Stimulated activated CD8-positive, alpha-beta memory T cell treated with anti-CD3 and anti-CD28 coated beads, Interleukin-15, amount 100 ng/mL, for 48 hours (primary cell): ENCODE results near the gene SSBP1.
"Not testable (repeated sequence)": the region's sequence is repeated elsewhere in the genome, so short reads cannot be mapped to it uniquely, and the experiment has no call there.

Experiments used
- DNase-seq, 2 donors: peaks; one replicate each; pipeline ENCODE4 v3.0.0-alpha.2; 2020; ENCODE audit warnings: low read depth in 2 of 2

SSBP1 gene

DNA sequence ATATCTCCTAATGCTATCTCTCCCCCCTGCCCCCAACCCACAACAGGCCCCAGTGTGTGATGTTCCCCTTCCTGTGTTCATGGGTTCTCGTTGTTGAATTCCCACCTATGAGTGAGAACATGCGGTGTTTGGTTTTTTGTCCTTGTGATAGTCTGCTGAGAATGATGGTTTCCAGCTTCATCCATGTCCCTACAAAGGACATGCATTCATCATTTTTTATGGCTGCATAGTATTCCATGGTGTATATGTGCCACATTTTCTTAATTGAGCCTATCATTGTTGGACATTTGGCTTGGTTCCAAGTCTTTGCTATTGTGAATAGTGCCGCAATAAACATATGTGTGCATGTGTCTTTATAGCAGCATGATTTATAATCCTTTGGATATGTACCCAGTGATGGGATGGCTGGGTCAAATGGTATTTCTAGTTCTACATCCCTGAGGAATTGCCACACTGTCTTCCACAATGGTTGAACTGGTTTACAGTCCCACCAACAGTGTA is 32.0 kb downstream of the SSBP1 start:
- DNase-seq = not testable (repeated sequence)

GRCh38 chr7:141776374-141776773 is 38.2 kb downstream of the SSBP1 start, which contains the start of gene TAS2R4:
TSS of gene TAS2R4 (plus strand) at chr7:141776674. CDS start at chr7:141778489, 1,815 bp downstream.
- no peak for DNase-seq

DNA sequence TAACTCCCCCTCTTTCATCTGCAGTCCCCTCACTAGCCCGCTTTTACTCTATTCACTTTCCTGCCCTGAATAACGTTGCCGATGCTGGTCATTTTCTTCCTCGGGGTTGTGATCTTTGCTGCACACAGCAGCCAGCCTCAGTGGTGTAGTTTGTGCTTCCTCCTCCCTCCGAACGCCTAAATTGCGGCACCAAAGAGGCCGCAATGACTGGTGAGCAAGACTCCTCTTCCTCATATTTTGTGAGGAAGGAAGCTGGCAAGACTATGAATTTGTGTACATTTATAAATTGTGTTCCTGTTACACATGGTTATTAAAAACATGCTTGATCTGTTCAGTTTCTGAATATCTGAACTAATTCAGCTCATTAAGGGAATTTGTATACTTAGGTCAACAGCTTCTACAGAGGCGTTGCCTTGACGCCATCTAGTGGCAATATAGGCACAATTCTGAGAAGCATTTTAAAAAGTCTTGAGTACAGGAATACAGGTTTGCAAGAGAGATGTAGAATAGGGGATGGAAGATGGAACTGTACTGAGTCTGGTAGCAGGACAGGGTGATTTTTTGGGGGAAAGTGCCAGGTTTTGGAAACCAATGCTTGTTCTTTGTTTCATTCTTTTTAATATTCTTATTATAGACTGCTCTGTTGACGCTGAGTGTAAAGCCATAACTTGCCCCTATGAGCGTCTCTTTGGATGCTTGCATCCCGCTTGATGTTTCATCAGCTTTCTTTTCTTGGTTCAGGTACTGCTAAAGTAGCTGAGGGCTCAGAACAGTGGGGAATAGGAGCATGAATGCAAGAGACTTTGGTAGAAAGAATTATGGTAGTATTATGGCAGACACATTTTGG is 47.8 kb downstream of the SSBP1 start:
- DNase-seq = peak in 1 of 2 donors; percentile 2

- no peak for DNase-seq
Measured at GRCh38 chr7:141788296-141788695, 50.1 kb downstream of the SSBP1 start.

- DNase-seq = no peak
Measured at GRCh38 chr7:141789917-141790316, 51.8 kb downstream of the SSBP1 start, which contains the start of gene TAS2R5. TSS of gene TAS2R5 (plus strand) at chr7:141790217. CDS start at chr7:141790362, 145 bp downstream.

- DNase-seq = no peak
Measured at GRCh38 chr7:141792526-141792925, 54.4 kb downstream of the SSBP1 start.
